Stimulated activated CD8-positive, alpha-beta memory T cell treated with anti-CD3 and anti-CD28 coated beads, Interleukin-4, amount 100 ng/mL, for 4 hours (primary cell): Measurements from ENCODE around the gene RBMS1.
"Not testable (repeated sequence)": the region's sequence is repeated elsewhere in the genome, so short reads cannot be mapped to it uniquely, and the experiment has no call there.

Source experiments
- DNase-seq, 2 donors: peaks; one replicate each; pipeline ENCODE4 v3.0.0-alpha.2; 2020; ENCODE audit warnings: low read depth in 2 of 2, low spot score in 1 of 2

Gene RBMS1

GRCh38 chr2:160502478-160502877, 8.9 kb upstream of the RBMS1 start:
- no peak for DNase-seq

- no peak for DNase-seq
Measured at GRCh38 chr2:160501370-160501769, 7.8 kb upstream of the RBMS1 start.

- no peak for DNase-seq
Measured at GRCh38 chr2:160499865-160500264, 6.3 kb upstream of the RBMS1 start.

- no peak for DNase-seq
Measured at GRCh38 chr2:160498137-160498536, 4.5 kb upstream of the RBMS1 start.

GRCh38 chr2:160494201-160494644, 616 bp upstream of the RBMS1 start:
- no peak for DNase-seq

- DNase-seq, result peak; percentile 37 to 42
Measured at GRCh38 chr2:160492401-160493226, 993 bp downstream of the RBMS1 start.

- no peak for DNase-seq
Measured at GRCh38 chr2:160491911-160492371, 1.7 kb downstream of the RBMS1 start.

- no peak for DNase-seq
Measured at GRCh38 chr2:160490733-160491685, 2.6 kb downstream of the RBMS1 start.

GRCh38 chr2:160489111-160489510, 4.5 kb downstream of the RBMS1 start:
- no peak for DNase-seq

GRCh38 chr2:160488289-160488688, 5.3 kb downstream of the RBMS1 start:
- not testable (repeated sequence) for DNase-seq

GRCh38 chr2:160486341-160486740, 7.3 kb downstream of the RBMS1 start:
- DNase-seq, result no peak

- DNase-seq, result no peak
Measured at GRCh38 chr2:160484859-160485520, 8.6 kb downstream of the RBMS1 start.

- no peak for DNase-seq
Measured at GRCh38 chr2:160482673-160483072, 10.9 kb downstream of the RBMS1 start.

GRCh38 chr2:160479269-160479668, 14.3 kb downstream of the RBMS1 start:
- DNase-seq, result no peak

GRCh38 chr2:160478660-160479059, 14.9 kb downstream of the RBMS1 start:
- DNase-seq, result no peak

- DNase-seq, result no peak
Measured at GRCh38 chr2:160477032-160477431, 16.6 kb downstream of the RBMS1 start.

- no peak for DNase-seq
Measured at GRCh38 chr2:160474891-160475787, 18.5 kb downstream of the RBMS1 start.

GRCh38 chr2:160474319-160474645, 19.3 kb downstream of the RBMS1 start:
- DNase-seq, result no peak

GRCh38 chr2:160473468-160474318, 19.9 kb downstream of the RBMS1 start:
- DNase-seq, result no peak
